ENCODE results near the gene TYR. TPM values are rescaled to one million over a fixed set of nuclear protein-coding genes. Genes with fewer than 3 reads are reported as not detected.

Gene TYR
- 1,000 to 10,000 TPM; 1,332 to 1,352 TPM for total RNA-seq

DNA sequence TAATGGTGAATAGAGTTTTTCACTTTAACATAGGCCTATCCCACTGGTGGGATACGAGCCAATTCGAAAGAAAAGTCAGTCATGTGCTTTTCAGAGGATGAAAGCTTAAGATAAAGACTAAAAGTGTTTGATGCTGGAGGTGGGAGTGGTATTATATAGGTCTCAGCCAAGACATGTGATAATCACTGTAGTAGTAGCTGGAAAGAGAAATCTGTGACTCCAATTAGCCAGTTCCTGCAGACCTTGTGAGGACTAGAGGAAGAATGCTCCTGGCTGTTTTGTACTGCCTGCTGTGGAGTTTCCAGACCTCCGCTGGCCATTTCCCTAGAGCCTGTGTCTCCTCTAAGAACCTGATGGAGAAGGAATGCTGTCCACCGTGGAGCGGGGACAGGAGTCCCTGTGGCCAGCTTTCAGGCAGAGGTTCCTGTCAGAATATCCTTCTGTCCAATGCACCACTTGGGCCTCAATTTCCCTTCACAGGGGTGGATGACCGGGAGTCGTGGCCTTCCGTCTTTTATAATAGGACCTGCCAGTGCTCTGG, at the start of gene TYR:
TYR (plus strand) TSS at position 185 of the 541 bp plus-strand sequence; CDS start at position 264, 79 bp downstream.

Other genes with a start within 250 kb of the TYR start
- under 1 TPM; under 0.01 TPM for gene GRM5, start 111.9 kb upstream of the TYR start, total RNA-seq

Data from melanocyte of skin (primary cell).